GM18858 (cell line): ENCODE results near the gene CLTCL1.
"Not testable (repeated sequence)": the region's sequence is repeated elsewhere in the genome, so short reads cannot be mapped to it uniquely, and the experiment has no call there.

ENCODE experiments used
- ATAC-seq: cut with Tn5 transposase; IDR thresholded peaks from one replicate; pipeline ENCODE4 v1.9.1; 2021; ENCODE audit not compliant: unreplicated experiment

The CLTCL1 gene

GRCh38 chr22:19256362-19256761, 35.2 kb downstream of the CLTCL1 start:
- not testable (repeated sequence) for ATAC-seq

- ATAC-seq: no peak
Observed at GRCh38 chr22:19253143-19253542, 38.4 kb downstream of the CLTCL1 start.

DNA sequence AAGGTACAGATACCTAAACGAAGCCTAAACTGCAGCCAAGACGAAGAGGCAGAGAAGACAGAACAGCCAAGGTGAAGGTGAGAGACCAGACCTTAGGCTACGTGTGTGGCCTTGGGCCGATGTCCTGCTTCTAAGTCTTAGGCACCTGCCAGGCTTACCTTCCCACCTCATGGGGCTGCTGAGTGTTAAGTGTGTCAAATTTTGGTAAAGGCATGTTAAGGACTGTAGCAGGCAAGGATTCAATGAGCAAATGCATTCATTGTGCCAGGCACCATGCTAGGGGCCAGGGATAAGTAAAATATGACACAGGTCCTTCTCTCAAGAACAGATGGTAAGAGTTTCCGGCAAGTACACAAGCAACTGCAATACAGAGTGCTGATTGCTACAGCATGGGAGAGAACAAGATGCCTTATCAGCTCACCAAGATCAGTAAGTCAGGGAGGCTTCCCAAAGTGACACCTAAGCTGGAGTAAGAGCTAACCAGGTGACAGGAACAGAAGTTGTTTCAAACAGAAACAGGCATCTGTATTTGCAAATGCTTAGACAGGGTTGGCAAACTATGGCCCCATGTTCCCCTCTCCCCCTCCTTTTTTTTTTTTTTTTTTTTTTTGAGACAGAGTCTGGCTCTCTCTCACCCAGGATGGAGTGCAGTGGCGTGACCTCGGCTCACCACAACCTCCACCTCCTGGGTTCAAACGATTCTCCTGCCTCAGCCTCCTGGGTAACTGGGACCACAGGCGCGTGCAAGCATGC, 46.7 kb downstream of the CLTCL1 start:
- ATAC-seq: no peak

- ATAC-seq: no peak
Observed at GRCh38 chr22:19242699-19243098, 48.8 kb downstream of the CLTCL1 start.

DNA sequence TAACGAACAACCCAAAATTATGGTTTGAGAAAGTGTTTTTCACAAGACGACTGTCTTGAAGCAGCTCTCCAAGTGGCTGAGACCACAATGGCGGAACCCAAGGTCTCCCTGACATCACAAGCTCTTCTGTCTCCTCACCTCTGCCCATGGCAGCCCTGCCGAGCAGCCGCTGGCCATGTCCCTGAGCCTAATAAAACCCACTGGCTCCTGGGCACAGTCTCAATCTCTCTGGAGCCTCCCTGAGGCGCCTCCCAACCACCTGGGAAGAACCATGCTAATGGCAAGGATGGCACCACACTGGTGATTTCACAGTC, 50.0 kb downstream of the CLTCL1 start:
- no peak for ATAC-seq

DNA sequence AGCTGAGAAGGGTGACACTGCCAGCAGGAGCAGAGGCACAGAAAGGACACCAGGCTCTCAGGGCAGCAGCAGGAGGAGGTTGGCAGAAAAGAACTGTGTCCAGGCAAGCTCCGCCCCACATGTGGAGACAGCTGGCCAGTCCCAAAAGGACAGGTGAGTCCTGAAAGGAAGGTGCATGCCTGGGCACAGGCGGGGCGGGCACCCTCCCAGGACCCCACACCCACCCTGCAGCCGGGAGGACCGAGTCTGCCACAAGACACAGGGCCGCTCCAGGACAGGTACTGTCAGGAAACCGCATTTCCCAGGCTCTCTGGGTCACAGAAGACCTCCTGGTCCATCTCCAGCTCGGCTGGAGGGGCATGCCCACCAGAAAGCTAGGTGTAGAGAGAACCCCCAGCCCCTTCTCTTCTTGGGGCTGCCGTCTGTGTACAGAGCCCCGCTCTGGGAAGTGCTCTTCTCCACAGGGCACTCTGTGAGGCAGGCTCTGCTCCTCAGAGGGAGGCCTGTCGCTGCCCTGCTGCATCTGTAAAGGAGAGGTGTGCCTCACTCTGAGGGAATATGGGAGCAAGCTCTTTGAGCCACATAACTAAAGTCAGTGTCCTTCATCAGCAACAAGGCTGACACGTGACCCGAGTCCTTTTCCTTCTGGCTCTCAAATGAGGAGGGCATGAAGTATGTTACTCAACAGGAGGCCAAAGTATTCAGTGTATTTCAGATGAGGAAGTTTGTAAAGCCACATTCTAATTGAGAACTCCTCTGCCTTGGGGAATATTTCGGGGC, 50.5 kb downstream of the CLTCL1 start:
- ATAC-seq: no peak

GRCh38 chr22:19239464-19239863, 52.1 kb downstream of the CLTCL1 start:
- no peak for ATAC-seq

- no peak for ATAC-seq
Observed at GRCh38 chr22:19238900-19239299, 52.6 kb downstream of the CLTCL1 start.

- ATAC-seq: no peak
Observed at GRCh38 chr22:19235874-19236273, 55.6 kb downstream of the CLTCL1 start.

DNA sequence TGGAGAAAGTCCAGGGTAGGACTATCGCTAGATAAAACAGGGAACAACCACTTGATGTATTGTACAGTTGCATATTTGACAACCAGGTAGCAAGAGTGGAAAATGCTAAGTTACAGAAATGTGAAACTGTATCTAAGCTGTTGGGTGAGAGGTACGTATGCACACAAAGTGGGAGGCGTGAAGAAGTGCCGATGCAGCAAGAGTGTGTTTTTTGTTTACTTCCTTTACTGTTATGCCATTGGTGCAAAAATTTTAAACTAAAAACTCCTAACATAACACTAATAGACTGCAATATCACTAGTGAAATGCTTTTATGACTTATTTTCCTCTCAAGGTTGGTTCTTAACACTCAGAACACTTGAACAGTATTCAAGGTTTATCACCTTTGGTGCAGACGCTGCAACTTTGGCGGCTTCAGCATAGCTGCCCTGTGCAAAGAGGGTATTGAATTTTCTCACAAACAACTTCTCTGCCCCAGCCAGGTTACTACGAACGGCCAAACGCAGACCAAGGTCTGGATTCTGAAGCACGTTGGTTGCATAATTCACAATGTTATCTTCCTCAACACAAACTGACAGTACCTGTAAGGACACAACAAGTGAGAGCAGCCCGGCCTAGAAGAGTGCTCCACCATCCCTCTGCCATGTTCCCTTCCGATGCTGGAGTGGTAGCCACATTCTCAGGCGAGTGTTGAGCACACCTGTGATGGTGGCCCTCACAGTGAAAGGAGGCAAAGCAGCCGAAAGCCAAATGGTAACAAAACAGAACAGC, 57.2 kb downstream of the CLTCL1 start:
- no peak for ATAC-seq

DNA sequence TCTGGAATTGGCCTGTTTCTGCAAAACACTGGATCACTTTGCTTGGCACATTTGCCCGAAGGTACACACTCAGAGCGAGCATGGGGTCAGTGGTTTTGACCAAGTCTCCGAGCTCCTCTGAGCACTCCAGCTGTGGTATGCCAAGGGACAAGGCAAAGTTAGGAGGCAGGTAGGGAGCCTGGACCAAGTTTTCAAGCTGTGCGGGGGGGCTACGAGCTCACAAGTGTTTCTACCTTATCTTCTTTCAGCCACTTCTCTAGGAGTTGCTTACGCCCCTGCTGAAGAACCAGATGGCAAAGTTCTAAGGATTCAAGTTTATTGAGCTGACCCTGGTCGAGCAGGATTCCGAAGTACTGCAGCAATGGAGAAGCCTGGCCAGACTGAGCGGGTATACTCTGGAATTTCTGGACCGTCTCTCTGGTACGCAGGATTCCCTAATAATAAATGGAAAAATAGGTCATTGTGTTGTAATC, 58.3 kb downstream of the CLTCL1 start:
- no peak for ATAC-seq

DNA sequence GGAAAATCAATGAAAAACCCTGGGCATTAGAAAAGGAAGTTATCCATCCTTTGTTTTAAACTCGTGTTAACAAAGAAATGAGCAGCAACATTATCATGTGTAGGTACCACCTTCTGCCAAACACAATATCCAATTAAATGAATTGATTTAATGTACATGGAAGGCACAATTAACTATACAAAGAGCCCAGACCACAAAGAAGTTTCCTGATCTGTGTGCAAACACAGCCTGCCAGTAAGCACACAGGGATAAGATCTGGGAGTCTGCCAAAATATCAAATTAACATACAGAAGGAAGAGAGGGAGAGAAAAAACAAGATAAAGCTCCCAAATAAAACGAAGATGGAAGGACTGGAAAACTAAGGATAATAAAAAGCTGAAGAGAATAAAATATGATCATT, 58.9 kb downstream of the CLTCL1 start:
- no peak for ATAC-seq

DNA sequence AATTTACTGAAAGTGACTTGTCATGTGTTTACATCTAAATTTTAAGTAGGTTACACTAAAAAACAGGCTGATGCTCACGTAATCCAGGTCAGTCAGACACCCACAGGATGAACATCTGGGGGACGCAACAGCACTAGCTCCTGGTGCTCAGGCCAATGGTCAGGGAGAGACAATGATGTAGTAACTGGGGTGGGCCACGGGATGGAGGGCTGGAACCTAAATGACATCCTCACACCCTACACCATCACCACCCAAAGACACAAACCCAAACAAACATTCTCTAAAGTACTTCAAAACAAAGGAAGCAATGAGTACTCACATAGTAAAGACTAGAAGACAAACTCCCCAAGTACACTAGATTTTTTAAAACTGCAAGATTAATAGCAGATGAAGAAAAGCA, 59.5 kb downstream of the CLTCL1 start:
- no peak for ATAC-seq

GRCh38 chr22:19229600-19229999, 61.9 kb downstream of the CLTCL1 start:
- ATAC-seq: no peak

DNA sequence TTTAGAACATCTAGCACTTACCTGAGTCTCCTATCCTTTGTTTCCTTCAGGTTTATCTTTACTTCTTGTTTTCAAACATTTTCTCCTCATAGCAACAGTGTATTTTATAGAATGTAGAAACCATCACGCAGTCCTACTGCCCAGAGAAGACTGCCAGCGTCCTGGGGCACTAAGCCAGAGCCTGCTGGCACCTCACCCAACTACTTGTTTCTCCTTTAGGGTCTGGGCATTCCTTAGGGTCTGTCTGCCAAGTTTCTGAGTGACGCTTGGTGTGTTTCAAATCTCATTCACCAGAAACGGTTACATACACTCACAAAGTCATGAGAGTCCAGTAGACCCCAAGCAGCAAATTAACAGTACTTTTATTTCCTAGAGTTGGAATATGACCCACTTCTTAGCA, 63.3 kb downstream of the CLTCL1 start:
- no peak for ATAC-seq

DNA sequence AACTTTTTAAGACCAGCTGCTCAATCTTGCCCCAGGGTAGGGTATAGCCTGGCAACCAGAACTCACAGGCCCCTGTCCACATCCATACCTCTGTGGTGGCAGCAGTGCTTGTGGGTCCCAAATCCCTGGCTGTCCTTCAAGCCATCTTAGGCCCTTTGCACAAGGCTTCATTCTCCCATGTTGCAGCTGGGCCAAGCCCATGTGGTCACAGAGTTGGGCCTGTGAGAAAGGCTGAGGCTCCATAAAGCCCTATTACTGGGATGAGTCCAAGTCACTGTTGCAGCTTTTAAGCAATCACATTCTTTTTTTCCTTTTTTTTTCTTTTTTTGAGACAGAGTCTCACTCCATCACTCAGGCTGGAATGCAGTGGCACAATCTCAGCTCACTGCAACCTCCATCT, 65.1 kb downstream of the CLTCL1 start:
- ATAC-seq: no peak

GRCh38 chr22:19225560-19225959, 66.0 kb downstream of the CLTCL1 start:
- no peak for ATAC-seq

- ATAC-seq: no peak
Observed at GRCh38 chr22:19224985-19225384, 66.5 kb downstream of the CLTCL1 start.

DNA sequence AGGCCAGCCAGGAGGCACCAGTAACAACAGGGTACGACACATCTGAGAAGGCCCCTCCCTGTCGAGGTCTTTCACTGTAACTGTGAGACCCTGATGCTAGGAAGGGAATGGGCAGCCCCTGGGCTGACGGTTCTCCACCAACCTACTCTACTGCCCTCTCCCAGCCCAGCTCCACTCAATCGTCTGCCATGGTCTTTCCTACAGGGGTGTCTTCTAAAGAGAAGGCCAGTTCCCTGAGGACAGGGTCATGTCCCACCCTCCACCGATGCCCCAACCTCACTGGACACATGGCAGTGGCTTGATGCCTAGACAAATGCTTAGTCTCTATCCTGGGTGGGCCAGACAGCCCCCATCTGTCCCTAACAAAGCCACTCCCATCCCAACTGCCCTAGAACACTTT, 67.0 kb downstream of the CLTCL1 start:
- ATAC-seq: no peak

DNA sequence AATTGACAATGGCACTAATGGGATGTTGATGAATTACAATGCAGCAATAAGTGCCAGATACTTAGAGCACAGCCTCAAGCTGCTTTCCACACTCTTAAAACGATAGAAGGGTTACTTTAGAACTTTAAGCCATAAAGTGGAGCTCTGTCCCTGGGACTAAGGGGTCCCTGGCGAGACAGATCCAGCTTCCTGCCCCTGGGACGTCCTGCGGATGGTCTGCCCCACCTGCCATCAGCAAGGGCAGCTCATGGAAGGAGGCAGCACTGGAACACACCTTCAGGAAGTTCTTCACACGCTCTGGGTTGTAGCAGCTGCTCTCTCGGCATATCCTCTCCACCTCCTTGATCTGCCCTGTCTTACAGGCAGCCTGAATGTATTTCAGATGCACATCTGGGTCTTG, 67.9 kb downstream of the CLTCL1 start:
- no peak for ATAC-seq

DNA sequence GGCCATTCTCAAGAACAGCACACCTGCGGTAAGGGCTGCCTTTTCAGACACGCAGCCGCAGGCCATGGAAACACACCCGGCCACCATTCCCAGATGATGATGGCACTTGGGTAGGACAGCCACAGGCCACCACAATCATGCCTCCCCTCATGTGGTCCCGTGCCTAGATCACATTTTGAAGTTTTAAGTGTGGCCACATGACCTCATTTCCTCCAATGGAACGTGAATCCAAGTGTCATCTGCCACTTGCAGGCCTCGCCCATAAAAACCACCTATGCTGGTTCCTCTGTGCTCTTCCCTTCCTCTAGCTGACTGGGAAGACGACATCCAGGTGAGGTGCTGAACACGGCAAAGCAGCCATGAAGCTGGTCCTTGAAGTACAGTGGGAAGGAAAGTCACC, 68.4 kb downstream of the CLTCL1 start:
- no peak for ATAC-seq
